CD4-positive, alpha-beta T cell treated with Interleukin-10 for 1 hour (primary cell): ENCODE data around the gene SLC45A1.

Experiments used
- DNase-seq: peaks from one replicate; pipeline ENCODE4 v3.0.0-alpha.2; 2020

Gene SLC45A1

DNA sequence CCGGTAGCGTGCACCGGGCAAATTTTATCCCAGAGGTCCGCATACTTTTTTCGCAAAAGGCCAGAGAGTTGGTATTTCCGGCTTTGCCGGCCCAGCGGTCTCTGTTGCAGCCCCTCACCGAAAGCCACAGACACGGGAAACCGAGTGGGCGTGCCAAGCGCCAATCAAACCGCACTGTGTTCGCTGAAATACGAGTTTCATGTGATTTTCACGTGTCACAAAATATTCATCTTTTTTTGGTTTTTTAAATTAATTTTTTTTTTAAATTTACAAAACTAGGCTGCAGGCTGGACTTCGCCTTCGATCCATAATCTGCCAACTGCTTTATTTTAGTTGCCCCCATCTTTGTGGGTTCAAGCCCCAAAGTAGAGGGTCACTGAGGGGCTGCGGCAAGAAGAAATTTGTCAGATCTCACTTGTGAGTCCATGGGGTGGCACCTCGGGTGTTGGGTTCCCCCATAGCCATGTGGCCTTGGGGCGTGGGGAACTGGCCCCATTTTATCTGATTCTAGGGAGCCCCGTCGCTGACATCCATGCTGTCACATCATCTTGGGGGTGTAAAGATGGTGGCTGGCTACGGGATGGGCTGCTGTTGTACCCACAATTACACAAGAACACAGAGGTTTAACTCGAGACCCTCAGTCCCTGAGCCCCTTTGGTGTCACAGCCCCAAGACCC, 20.8 kb downstream of the SLC45A1 start:
- no peak for DNase-seq

DNA sequence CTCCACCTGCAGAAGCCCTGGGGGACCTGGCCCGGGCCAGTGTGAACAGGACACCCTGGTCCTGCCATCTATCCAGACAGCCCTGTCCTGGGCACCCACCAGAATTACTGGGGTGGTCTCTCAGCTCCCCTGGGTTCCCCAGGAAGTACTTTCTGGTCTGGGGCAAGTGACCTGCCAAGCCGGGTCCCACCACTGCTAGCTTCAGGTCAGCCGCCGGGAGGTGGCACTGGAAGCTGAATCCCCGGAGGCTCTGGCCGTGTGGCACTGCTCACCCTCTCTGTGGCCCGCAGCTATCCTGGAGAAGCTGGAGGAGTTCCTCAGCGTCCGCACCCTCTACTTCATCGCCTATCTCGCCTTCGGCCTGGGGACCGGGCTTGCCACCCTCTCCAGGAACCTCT, 21.3 kb downstream of the SLC45A1 start:
- no peak for DNase-seq

- DNase-seq = no peak
These were observed 22.5 kb downstream of the SLC45A1 start for GRCh38 chr1:8340448-8340847.

- no peak for DNase-seq
These were observed 24.4 kb downstream of the SLC45A1 start for GRCh38 chr1:8342325-8342724.

DNA sequence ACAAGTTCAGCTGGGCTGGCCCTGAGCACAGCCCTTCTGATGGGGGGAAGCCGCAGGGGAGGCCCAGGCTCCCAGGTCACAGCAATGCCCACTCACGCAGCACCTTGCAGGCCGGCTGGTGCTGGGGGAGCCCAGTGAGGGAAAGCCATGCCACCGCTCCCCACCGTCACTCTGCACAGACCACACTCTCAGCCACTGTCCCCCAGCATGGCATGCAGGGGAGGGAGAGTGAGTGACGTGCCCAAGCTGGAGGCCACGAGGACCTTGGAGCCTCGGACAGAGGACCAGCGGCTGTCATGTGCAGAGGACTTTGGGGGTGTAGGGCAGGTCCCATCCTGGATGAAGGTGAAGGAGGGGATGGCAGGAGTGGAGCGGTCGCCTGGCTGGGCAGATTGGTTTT, 25.1 kb downstream of the SLC45A1 start:
- DNase-seq = no peak

GRCh38 chr1:8343464-8344001, 25.6 kb downstream of the SLC45A1 start:
- no peak for DNase-seq

GRCh38 chr1:8344893-8345507, 27.1 kb downstream of the SLC45A1 start:
- no peak for DNase-seq

DNA sequence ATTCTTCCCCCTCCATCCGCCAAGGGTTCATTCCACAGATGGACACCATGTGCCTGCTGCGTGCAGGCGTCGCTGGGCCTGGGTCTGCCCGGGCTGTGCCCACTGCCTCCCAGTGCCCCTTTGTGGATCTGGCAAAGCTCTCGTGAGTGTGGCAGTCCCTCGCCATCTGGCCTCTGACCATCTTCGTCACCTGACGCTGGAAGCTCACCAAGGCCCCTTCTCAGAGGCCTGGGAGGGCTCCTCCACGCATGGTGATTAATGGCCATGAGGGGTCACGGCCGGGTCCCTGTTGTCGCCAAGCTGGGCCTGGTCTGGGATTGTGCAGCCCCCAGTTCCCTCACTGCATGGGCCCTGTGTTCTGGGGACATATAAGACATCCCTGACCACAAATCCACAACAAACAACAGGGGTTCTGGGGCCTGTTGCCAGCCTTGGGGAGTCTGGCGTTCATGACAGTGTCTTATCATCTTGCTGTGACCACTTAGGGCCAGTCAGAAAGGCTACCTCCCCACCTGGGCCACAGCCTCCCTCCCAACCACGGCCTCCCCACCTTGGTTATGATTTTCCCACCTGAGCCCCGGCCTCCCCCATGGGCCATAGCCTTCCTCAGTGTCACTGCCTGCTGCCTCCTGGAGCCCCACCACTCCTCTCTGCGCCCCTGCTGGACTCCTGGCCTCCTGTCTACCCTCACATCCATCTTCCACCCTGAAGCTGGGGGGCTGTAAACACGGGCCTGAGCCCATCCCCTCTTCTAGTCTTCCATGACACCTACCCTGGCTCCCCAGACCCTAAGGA, 27.9 kb downstream of the SLC45A1 start:
- DNase-seq = no peak

- DNase-seq = no peak
These were observed 29.7 kb downstream of the SLC45A1 start for GRCh38 chr1:8347635-8348034.

DNA sequence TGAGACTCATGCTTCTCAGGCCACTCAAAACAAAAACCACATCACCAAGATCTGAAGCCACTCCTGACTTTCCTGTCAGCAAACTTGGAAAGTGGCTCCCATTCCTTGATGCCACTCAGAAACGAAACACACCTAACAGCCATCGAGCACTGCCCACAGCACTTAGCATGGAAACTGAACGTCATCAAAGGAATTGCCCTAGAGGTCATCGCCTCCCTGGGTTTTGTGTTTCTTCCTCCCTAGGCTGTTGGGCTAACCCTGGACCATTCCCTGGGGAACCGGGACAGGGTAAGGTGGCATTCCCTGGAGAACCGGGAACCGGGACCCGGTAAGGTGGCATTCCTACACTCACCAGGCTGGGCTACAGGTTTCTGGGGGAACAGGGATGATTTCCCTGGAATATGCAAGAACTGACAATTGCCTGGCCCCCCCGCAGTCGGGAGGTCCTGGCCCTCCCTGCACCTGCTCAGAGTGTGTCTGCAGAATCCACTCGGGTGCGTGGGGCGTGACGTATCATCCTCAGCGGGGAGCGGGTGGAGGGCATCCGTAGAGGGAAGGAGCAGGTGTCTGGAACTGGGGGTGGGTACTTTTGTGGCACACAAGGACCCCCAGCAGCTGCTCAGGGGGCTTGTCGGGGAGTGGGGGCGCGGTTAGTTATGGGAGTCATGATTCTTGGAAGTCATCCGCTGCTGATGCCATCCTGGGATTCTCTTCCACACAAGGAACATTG, 30.3 kb downstream of the SLC45A1 start:
- no peak for DNase-seq

DNA sequence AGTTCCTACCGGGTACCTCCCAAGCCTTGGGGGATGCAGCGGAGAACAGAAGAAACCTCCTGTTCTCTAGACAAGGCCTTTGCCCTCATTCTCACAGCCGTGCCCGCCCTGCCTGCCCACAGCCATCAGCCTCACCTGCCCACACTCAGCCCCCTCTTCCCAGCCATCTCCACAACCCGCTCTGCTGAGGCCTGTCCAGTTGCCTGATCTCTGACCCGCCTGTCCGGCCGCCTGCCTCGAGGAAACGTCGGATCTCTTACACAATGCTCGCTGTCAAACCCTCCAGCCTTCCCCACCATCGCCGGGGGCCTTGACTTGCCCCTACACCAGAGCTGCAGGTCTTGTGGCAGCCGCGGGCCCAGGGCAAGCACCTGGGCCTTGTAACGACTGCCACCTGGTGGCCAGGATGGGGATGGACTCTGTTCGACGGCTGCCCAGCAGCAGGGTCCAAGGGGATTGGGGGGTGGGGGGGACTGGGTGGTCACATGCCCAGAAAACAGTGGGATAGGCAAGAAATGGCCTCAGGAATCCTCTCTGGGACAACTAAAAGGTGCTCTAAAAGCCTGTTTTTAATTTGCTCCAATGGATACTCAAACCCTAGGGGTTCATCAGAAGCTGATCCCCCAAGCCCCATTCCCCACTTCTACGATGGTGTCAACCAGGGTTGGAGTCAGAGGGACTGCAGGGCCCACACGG, 31.0 kb downstream of the SLC45A1 start:
- DNase-seq = peak; percentile 73

DNA sequence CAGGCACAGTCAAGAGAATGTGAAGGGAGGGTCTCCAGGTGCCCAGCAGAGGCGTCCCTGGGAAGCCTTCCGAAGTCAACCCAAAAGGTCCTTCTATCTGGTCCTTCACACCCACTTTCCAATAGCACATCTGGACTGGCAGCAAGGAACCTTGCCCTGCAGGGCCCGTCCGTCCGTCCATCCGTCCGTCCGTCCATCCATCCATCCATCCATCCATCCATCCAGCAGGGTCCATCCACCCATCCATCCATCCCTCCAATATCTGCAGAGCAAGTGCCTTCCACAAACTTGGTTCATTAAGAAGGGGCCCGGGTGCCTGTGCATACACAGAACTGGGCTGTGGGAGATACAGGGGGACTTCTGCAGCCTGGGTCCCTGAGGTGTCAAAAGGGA, 31.6 kb downstream of the SLC45A1 start:
- no peak for DNase-seq

DNA sequence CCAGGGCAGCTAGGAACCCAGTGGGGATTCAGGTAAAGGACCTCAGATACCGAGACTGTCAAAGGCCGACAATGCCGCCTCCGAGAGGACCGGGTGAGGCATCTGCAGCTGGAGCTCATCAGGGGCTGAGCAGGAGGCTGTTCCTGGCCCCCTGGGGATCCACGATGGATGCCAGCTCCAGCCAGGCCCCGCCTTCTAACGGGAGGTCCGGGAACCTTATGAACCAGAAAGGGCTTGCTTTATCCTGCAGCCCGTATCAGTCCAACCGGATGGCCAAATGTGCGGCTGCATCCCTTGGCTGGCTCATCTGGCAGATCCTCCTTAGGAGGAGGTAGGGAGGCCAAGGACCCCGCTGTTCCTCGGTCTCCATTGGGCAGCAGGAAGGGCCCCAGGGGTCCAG, 32.0 kb downstream of the SLC45A1 start:
- no peak for DNase-seq

DNA sequence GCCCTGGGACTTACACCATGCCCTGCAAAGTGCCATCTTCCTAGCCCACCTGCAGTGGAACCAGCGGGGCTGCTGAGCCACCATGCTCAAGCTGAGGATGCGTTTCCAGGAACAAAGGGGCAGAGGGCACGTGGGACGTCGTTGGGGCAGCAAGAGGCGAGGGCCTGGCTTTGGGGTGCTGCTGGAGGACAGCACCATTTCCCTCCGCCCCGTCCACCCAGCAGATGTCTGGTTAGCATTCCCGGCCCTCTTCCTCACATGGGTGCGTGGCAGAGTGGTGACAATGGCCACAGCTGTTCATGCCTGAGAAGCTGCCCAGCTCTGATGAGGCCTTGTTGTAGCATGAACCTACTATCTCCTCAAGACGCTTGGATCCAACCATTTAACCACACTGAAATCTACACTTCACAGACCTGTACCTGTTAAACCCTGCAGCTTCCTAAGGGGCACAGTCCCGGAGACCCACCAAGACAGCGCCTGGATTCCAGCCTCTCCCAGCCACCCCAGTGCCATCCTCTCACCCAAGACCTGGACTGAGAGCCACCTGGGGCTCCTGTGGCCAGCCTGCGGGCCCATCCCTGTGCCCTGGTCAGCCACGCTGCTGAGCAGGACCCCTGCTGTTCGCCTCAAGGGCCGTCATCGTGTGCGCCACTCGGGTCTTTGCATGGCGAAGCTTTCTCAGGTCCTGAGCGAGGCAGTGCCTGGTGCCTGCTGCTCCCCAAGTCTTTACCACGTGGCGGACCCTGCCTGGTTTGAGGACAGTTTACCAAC, 33.2 kb downstream of the SLC45A1 start:
- DNase-seq = no peak

DNA sequence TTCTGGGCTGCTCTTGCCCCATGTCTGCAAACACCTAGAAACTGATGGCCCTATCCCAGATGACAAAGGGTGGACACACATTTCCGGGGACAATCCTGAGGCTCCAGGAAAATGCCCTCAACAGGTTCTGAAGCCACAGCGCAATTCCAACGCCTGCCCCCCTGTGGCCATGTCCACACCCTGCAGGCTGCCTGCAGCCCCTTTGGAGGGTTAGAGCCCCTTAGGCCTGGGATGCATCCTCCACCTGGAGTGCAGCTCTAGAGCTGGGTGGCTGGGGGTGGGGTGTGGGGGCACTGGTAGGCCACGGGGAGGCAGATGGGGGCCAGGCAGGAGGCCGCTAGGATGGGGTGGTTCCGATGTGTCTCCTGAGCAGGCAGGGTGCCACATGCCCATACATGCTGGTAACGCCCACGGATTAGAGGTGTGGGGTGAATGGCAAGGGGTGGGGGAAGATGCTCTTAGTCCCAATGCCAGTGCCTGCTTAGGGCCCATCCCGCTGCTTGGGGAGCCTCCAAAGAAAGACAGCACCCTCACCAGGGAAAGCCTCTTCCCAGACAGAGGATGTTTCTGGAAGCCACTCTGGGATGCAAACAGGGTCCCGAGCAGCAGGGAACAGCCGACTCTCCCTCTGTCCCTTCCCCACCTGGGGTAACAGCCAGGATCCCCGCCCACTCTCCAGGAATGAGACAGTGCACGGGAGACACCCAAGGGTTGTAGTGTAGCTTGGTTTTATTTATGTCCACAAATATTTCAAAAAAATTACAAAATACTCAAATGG, 34.0 kb downstream of the SLC45A1 start:
- DNase-seq = peak; percentile 8

DNA sequence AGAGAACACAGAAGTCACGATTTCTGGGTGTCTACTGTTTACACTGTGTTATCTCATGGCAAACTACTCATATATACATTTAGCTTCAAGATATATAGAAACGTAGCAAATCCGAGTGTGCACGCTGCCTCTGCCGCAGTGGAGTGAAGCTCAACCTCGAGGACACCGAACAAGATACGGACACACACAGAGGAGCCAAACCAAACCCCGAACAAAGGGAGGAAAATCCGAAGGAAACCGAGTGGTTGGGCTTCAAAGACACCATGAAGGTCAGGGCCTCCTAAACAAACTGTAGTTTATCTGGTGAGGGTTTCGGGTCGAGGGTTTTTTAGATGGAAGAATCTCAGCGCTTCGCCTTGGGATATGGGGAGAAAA, 34.5 kb downstream of the SLC45A1 start:
- DNase-seq = no peak

DNA sequence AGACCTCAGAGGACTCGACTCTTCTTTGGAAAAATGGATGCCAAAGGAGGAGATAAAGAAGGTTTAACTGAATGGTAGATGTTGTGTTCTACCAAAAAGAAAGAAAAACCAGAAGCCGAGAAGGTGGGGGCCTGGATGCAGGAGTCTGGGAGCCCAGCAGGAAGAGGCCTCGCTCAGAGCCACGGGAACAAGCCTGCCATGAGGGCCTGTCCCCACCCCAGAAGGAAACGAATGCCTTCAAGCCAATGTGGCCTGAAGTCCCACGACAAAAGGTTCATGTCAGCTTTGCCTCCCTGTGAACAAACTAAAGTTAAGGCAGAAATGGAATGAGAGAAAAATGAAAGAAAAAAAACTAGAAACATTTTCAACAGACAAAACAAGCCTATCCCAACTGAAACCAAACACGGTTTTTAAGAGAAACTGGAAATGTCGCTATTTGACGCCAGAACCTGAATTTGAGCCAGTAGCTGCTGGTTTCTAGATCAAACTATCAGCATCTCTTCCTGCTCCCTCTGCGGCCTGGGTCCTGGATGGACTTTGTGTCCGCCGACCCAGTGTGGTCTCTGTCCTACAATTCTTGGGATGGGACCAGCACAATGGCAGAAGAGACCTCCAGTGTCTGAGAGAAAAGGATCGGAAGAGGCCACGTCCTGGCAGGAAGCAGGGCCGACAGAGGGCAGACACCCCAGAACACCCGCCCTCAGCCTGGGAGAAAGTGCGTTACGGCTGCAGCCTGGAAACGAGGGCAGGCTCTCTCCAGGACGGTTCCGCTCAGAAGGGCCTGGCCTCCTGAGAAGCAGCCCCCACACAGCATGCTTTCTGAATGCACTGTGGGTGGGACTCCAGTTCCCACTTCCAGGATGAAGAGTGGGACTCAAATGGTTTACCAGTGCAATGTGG, 35.2 kb downstream of the SLC45A1 start:
- DNase-seq = no peak

DNA sequence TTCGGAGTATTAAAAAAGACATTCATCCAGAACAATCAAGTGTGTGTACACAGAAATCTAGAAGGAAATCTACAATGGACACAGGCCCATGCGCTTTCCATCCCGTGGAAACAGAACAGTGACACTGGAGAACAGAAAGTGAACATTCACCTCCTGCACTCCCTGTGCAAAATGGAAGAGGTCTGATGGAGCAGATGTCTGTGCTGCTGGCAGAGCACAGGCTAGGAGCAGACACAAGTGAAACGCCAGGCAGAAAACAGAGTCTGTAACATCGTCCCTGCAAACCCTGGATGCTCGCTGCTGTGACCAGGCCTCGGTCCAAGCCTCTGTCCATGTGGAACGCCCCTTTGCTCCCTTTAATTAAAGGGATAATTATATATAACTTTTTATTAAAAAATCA, 36.1 kb downstream of the SLC45A1 start:
- DNase-seq = no peak

DNA sequence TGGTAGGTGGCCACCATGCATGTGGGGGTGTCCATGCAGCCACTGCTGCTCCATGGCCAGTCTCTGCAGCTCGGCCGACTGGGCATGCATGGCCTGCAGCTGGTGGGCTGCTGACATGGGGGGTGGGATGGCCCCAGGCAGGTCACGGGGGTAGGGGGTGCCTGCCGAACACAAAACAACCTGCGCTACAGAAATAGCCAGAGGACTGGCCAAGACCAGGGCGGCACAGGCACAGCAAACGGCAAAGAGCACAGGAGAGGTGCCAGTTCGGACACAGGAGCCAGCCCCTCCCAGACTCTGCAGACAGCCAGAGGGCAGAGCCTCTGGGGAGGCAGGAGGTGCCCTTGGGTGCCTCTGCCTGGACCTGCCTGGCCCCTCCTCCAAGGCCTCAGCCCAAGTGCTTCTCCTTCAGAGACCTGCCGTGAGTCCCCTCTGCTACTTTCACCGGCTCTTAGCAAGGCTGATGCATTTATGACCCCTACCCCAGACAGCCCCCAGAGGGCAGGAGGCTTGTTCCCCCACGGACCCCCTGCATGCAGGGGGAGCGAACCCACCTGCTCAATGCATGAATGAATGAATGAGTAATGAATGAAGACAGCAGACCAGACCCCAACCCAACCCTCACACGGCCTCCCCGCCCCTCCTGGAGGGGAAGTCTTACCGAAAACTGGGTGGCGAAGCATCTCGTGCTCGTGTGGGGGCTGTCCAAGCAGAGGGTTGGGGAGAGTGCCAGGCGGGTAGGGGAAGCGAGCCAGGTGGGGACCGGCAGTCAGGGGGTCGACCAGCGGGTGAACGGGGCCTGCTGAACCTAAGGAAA, 37.7 kb downstream of the SLC45A1 start:
- no peak for DNase-seq
